GM06990 (cell line): ENCODE data around the gene DOCK1.

Source experiments
- DNase-seq: peaks from one replicate; pipeline ENCODE4 v3.0.0-alpha.2; 2011; ENCODE audit not compliant: insufficient read length; ENCODE audit errors: extremely low read depth
- H3K27me3 ChIP-seq: replicated peaks from 2 replicates; pipeline ENCODE4 v1.6.0; 2011; ENCODE audit warnings: low read length; ENCODE audit not compliant: control insufficient read depth, insufficient read depth
- H3K36me3 ChIP-seq: 2 replicates; pipeline ENCODE4 v1.5.1; 2011; ENCODE audit warnings: low read length; ENCODE audit not compliant: control insufficient read depth, insufficient read depth
- H3K4me3 ChIP-seq: replicated peaks from 2 replicates; pipeline ENCODE4 v1.5.1; 2011; ENCODE audit warnings: low read depth, mild to moderate bottlenecking, control low read depth, low read length
- TF ChIP-seq, protein P1 (sequence below): IDR thresholded peaks from 2 replicates; pipeline ENCODE4 v1.5.1; 2011; ENCODE audit warnings: low read length, control low read depth, mild to moderate bottlenecking, inconsistent platforms; ENCODE audit not compliant: insufficient read depth, poor library complexity, severe bottlenecking

The DOCK1 gene

GRCh38 chr10:127245456-127245855 is 340.2 kb downstream of the DOCK1 start:
- H3K36me3 ChIP-seq: no peaks in the 10 kb centered on the region
- H3K27me3 ChIP-seq: no peaks in the 10 kb centered on the region
- TF ChIP-seq, protein P1, sequence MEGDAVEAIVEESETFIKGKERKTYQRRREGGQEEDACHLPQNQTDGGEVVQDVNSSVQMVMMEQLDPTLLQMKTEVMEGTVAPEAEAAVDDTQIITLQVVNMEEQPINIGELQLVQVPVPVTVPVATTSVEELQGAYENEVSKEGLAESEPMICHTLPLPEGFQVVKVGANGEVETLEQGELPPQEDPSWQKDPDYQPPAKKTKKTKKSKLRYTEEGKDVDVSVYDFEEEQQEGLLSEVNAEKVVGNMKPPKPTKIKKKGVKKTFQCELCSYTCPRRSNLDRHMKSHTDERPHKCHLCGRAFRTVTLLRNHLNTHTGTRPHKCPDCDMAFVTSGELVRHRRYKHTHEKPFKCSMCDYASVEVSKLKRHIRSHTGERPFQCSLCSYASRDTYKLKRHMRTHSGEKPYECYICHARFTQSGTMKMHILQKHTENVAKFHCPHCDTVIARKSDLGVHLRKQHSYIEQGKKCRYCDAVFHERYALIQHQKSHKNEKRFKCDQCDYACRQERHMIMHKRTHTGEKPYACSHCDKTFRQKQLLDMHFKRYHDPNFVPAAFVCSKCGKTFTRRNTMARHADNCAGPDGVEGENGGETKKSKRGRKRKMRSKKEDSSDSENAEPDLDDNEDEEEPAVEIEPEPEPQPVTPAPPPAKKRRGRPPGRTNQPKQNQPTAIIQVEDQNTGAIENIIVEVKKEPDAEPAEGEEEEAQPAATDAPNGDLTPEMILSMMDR: no peak
- no peak overlapping the region for H3K4me3 ChIP-seq
- no peak for DNase-seq

DNA sequence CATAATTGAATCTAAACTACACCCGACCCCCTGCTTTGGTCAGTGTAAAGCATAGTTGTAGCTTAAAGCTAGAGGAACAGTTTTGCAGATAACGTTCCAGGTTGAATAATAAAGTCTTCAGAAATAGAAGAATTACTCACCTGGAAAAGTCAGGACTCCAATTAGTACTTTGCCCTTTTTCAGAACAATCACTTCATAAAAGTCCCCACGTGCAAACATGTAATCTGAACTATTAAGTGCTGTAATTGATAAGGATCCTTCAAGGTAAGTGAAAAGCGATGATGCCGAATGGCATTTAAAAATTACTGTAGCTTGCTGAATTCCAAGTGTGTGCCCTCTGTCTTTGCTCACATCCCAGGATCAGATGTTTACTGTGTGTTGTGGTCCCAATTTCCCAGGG is 344.8 kb downstream of the DOCK1 start:
- H3K27me3 ChIP-seq: no peaks in the 10 kb centered on the region
- H3K4me3 ChIP-seq: no peak overlapping the region
- no peak for DNase-seq
- TF ChIP-seq, protein P1: no peak
- H3K36me3 ChIP-seq: no peaks in the 10 kb centered on the region

- Histone ChIP-seq H3K36me3 (no peaks in the 10 kb centered on the region), H3K4me3 (no peak overlapping the region), H3K27me3 (no peaks in the 10 kb centered on the region)
- DNase-seq: no peak
- TF ChIP-seq, protein P1: no peak
Measured at GRCh38 chr10:127252818-127253217, 347.6 kb downstream of the DOCK1 start.

DNA sequence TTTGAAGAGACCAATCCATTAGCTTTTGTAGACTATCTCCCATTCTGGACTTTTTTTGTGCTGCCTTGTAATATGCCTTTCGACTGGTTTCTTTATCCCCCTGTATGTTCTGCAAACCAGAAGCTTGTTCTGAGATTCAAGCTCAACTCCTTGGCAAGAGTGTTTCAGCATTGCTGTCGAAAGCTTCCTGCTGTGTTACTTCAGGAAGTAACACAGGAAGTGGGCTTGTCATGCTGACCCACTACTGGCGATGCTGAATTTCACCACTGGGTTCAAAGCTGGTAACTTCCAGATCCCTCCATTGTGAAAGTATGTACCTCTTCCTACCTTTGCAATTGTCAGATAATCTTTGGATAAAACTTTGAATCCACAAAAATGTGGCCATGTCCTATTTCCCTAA is 349.0 kb downstream of the DOCK1 start:
- Histone ChIP-seq H3K36me3 (no peaks in the 10 kb centered on the region), H3K4me3 (no peak overlapping the region), H3K27me3 (no peaks in the 10 kb centered on the region)
- DNase-seq: no peak
- TF ChIP-seq, protein P1: no peak

GRCh38 chr10:127257395-127257794 is 352.2 kb downstream of the DOCK1 start:
- TF ChIP-seq, protein P1: no peak
- H3K36me3 ChIP-seq: no peaks in the 10 kb centered on the region

DNA sequence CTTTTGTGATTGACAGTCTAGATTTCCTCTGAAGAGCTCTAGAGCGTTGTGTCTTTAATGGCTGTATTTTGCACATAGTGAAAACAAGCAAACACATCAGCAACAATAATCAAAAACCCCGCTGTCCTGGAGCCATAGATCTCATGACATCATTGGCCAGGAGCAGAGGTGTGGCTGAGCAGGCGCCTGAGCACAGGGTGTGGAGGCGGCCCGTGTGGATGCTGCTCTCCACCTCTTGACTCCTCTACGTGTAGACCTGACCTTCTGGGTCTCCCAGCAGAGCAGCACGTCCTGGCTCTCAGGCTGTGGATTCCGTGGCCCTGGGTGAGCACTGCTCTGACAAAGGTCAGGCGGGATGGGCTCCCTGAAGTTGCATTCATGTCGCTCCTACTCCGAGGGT is 354.1 kb downstream of the DOCK1 start:
- Histone ChIP-seq H3K36me3 (no peaks in the 10 kb centered on the region), H3K27me3 (no peaks in the 10 kb centered on the region), H3K4me3 (no peak overlapping the region)
- TF ChIP-seq, protein P1: no peak
- DNase-seq: no peak

More at GRCh38 chr10:127257395-127257794, 352.2 kb downstream of the DOCK1 start:
- Histone ChIP-seq H3K4me3 (no peak overlapping the region), H3K27me3 (no peaks in the 10 kb centered on the region)
- no peak for DNase-seq
